HUDEP-2 (cell line): ENCODE results near the gene MARCHF10.
A peak's percentile ranks its signal among the peaks of the same experiment; 100 is the strongest.

ENCODE experiments used
- DNase-seq, 76 experiments: peaks; one replicate each; lab custom pipeline; 2025; ENCODE audit not compliant: unreplicated experiment in 76 of 76; lab: John Stamatoyannopoulos, UW

The MARCHF10 gene

DNA sequence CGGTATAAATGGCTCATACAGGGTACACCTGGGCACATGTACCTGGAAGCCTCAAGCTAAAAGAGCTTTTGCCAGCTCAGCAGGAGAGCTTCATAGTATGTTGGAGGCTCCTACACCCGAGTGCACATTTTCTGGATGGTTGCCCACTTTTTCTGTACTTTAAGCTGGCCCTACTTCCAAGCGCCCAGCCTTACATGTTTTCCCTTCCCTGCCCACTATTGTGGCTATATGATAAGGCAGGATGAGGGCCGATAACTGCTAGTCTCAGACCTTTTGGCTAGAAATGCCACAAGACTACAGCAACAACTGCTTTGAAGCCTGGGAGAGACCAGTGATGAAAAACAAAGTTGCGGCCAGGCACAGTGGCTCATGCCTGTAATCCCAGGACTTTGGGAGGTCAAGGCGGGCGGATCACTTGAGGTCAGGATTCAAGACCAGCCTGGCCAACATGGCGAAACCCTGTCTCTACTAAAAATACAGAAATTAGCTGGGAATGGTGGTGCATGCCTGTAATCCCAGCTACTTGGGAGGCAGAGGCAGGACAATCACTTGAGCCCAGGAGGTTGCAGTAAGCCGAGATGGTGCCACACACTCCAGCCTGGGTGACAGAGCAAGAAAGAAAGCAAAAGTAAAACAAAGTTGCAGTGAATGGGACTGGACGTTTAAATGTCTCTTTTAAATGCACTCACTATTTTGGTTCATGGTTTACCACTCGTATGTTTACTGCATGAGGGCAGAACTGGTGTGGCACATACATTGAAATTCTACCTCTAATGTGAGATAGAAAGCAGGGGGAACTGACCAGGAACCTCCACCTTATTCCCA lies 14.2 kb upstream of the MARCHF10 start:
- DNase-seq = peak in 51 of 76 experiments; percentile 1 to 74 (median 20)

DNA sequence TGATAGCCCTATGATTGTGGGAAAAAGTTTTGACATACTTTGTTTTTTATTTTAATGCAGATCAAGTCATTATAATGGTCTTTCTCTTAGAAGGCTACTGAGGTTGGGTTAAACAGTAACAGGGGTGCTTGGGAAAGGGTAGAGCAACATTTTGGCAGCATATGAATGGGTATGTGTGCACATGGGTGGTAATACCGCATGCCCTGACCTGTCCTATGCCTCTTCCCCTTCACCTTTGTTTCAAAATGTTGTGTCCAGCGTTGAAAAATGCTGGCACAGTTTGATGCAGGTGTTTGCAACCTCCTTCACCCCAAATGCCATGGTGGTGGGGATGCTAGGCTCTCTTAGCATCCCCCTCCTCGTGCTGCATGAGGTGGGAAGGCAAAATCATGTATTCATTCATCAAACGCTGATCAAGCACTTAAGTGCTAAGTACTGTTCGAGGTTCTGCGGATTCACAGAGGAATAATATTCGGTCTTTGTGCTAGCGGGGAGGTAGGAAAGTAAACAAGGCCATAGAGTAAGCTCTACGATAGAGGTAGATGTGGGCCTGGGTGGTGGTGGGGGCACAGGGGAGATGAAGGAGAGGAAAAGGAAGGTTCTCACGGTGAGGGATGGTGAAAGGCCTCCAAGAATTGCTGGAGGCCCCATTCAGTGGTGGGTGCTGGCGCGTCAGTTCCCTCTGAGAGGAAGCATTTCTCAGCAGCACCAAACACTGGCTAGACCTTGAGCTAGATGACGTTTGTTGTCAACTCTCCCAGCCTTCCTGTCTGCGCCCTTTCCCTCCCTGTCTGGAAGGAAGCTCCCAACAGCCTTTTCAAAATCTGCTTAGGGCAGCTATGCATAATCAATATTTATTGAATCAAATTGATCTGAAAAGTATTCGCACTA lies 13.3 kb upstream of the MARCHF10 start:
- no peak for DNase-seq

DNA sequence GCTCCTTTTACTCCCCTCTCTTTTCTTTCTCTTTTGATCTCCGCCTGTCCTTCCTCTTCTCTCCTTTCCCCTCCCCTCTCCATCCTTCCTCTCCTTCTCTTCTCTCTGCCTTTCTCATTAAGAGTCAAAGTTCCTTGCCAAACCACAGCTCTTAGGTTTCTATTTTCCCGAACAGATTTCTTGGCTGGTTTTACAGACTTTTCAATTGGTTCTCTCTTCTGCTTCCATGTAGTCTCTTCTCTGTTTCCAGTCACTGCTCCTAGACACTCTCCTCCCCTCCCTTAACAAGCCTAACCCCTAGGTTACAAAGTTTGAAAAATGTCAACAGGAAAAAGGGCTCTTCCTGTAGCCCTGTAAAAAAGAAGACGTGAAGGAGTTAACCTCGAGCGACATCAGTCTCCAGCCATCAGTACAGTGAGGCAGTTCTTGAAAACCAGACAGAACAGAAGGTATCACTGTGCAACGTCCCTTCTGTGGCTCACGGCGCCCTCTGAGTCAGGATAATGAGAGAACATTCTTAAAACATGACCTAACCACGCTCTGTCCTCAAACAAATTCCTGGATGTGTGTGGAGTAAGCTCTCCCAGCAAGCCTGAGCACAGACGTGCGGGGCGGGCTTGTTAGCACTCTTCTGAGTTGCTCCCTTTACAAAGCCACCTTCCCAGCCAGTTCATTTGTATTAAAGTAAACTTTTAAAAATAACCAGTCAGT lies 11.6 kb upstream of the MARCHF10 start:
- DNase-seq = no peak

DNA sequence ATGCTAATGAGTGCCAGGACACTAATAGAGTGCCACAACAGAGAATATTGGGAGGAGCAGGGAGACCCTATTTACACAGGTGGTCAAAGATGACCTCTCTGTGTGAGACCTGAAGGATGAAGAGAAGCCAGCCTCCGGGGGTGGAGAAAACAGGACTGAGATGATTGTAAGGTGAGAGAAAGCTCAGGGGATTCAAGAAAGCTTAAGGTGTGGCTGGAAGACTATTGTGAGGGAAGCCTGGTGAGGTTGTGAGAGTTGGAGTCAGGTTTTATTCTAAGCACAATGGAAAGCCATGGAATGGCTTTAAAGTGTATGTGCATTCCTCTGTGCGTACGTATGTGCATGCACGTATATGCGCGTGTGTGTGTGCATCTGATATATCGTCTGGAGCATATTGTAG lies 10.4 kb upstream of the MARCHF10 start:
- no peak for DNase-seq

DNA sequence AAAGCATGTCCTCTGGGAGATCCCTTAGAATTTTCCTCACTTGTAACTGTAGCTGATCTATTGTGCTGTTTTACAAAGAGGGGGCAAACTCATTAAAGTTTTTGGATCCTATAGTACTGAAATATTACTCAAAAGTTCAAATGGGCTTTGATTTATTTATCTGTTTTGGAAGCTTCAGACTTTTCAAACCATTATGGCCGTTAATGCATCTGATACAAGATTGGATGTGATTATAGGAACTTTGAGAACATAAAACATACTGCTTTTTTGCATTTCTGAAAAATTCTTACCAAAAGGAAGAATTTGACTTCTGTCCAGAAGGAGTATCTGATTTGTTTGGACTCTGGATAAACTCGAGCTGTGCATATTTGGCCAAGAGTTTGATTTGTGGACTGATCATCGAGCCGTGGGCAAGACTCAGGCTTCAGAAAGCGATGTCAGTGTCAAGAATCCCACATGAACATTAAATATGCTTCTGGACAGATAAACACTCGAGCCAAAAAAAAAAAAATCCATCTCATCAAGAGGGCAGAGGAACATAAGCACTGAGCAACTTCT lies 8.2 kb upstream of the MARCHF10 start:
- no peak for DNase-seq

DNA sequence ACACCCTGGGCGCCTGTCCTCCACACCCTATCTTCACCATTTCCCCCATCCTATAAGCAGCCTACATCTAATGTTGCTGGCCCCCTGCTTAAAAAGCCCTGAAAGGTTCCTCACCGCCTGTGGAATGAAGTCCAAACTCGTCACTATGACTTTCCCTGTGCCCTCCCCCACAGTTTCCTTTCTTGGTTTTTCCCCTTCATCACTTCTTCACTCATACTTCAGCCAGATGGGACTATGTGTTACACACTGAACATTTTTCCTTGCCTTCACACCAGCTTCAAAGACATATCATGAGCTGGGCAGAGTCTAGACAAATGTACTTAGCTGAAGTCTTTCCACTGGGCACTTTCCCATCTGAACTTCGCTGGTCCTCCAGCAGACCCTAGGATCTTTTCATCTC lies 1.5 kb upstream of the MARCHF10 start:
- DNase-seq = no peak

DNA sequence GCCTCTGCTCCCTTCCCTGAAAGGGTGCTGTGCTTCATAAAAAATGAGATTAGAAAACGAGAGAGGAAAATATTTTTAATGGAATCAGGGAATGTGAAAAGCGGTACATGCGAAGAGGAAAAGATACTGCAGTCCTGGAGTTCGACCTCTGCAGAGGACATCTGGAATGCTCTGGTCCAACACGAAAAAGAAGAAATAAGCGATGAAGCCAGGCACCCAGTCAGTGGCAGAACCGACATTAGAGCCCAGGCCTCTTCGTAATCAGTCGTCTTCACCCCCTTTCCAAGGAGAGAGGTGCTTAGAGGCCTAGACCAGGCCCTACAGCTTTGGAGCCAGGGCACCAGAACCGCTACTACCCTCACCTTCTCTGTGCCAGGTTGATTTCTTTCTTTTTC lies 459 bp upstream of the MARCHF10 start:
- DNase-seq = no peak

DNA sequence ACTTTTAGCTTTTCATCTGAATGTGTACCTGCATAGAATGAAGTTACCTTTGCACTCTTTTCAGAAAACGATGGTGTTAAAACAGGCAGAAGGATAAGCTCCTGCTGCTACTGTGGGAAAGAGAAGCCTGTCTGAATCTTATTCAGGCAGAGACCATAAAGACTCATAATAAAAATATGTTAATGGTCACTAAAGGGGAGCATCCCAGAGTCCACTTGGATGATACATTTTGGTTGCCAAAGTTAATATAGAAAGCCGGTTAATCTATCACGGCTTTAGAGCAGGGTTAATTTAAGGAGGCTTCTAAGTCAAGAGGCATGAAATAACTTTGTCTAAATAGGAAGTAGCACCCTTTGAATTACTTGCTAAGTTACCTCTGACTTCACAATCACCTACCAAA lies 2.9 kb downstream of the MARCHF10 start:
- DNase-seq = no peak

DNA sequence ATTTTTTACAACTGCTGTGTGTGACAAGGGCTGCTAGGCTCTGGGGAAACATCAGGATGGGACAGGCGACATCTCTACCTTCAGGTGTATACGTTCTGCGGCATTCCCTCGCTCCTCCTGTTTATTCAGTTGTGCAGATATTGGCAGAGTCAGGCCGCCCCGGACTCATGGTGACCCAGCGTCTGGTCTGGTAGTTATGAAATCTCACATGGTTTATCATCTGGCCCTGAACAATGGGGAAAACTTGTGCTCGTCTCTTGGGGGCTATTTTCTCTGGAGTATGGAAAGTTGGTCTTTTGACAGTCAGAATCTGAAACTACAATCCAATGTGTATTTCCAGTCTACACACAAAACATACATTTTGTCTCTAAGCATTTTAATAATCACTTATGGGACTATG lies 3.3 kb downstream of the MARCHF10 start:
- no peak for DNase-seq

DNA sequence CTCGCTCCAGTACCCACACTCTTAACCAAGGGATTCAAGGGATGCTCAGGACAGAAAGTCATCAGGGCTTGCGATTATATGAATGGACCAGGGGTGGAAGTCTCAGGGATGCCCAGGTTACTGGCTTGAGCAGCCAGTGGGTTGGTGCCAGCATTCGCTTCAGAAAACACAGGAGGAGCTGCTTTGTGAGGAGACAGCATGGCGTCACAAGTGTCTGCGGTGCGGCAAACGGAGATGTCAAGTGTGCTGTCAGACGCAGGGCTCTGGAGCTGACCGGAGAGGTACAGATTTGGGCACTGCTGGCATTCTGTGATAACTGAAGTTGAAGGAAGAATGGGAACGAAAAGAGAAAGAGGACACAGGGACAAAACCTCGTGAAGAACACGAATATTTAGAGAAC lies 4.1 kb downstream of the MARCHF10 start:
- no peak for DNase-seq

DNA sequence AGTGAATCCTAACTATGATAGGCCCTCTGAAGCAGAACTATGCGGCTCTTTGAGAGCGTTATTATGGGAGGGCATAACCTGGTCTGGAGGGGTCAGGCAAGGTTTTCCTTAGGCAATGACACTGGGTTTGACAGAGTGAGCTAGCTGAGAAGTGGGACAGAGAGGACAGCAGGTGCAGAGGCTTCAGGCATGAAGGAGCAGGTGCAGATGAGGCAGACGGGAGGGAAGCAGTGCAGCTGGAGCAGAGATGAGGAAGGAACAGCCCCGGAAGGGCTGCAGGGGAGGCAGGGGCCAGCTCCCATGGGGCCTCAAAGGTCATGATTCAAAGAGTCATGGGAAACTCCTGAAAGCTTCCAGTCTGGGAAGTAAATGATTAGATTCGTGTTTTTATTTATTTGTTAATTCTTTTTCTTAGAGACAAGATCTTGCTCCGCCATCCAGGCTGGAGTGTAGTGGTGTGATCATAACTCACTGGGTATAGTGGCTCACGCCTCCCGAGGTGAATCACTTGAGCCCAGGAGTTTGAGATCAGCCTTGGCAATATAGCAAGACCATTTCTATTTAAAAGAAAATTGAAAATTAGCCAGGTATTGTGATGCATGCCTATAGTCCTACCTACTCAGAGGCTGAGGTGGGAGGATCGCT lies 5.4 kb downstream of the MARCHF10 start:
- no peak for DNase-seq

DNA sequence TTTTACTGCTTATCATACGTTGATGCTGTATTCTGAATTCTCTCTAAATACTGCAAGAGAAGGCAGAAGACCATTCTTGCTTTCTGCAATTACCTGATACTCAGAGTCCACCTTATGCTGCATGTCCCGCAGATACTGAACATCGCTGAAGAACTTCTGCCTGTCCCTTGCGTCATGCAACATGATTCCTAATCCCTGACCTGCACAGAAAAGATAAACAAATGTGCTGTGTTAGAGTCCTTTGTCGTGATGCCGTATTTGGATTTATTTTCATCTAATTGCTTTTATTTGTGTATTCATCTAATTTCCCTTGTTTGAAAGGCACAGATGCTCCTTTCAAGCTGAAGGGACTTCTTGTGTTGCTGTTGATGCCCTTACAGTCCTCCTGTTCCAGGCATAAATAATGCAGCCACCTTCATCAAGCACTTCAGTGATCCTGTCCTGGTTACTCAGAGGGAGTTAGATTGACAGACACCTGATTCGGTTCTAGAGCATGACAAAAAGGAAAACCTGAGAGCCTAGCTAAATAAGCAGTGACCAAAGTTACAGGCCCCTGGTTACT lies 6.5 kb downstream of the MARCHF10 start:
- DNase-seq = no peak

DNA sequence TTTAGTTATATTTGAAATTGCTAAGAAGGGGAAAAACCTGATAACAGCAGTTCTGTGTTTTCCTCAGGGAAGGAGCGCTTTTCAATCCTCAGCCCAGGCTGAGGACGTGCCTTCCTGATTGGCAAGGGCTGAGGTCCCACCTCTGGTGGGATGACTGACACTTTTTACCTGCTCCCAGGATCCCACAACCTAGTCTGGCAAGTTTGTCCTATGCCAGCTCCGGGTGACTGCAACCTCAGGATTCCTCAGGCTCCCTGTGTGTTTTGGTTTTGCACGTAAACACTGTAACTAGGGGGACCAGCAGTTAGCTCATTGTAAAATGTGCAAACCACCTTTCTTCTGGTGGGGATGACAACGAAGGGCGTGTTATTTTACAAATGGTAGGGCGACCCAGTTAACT lies 7.5 kb downstream of the MARCHF10 start:
- DNase-seq = no peak

DNA sequence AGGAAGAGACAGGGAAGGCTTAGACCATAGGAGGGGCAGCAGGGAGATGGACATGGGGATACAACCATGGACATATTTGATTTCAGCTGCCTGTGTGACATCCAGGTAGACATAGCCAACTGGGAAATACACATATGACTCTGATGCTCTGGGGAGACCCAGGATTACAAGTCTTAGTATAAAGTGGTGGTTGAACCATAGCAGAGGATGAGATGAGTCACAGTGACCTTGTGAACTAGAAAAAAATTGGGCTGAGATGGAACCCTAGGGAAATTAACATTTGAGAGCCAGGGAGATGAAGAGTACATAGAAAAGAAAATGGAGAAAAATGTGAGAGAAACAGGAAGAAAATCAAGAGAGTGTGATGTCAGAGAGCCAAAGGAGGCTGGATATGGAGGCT lies 10.2 kb downstream of the MARCHF10 start:
- no peak for DNase-seq

DNA sequence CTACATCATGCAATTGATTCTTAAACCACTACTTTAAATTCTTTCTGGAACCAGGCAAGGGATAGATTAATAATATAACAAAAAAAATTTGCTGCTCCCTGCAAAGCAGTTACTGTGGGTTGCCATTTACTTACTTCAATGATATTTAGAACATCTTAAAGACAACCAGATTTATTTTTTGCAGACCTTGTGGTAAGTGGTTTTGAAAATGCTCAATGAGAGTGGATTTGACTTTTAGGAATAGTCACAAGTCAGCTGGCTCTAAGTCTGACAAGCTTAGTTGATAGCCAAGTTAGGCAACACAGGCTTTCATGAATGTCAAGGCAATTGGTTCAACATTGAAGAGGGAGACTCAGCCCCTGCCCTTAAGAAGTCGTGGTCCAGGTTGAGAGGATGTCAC lies 11.8 kb downstream of the MARCHF10 start:
- no peak for DNase-seq

DNA sequence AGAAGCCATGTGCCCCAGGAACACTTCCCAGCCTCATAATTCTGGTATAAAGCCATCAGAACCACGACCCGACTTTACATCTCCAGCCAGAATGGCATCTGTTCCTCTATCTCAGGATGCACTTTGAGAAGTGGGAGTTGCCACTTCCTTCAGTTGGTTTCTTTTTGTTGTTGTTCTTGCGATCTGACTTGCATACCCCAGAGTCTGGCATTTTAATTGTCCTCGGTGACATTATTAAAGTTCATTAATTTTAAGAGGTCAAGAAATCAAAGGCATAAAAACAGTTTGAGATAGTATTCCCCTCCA lies 13.5 kb downstream of the MARCHF10 start:
- no peak for DNase-seq

DNA sequence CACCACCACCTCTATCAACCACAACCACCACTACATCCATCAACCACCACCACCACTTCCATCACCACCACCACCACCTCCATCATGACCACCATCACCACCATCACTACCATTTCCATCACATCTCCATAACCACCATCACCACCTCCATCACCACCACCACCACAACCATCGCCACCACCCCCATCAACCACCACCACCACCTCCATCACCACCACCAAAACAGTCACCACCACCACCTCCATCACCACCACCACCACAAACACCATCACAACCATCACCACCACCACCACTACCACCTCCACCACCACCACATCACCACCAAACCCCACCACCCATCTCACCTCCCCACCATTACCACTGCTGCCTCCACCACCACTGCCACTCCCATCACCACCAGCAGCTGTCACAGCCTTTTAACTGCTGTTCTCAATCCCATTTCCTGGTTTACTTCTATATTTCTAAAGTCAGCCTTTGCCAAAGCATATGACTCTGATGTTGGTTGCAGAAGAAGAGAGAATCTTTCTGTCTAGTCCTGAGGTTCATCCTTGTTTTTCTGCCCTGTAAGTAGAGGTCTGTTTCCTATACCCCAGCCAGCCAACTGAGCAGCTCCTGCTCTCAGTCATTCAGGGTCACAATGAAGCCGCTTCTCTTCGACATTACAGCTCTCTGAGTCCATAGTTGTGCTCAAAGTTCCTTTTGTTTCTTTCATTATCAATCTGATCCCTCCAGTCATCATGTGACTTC lies 14.0 kb downstream of the MARCHF10 start:
- DNase-seq = no peak

DNA sequence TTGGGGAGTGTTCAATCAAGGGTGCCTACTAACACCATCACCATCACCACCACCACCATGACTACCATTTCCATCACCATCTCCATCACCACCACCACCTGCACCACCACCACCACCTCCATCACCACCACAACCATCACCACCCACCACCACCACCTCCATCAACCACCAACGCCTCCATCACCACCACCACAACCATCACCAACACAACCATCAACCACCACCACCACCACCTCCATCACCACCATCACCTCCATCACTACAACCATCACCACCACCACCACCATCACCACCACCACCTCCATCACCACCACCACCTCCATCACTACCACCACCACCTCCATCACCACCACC lies 15.7 kb downstream of the MARCHF10 start:
- no peak for DNase-seq

DNA sequence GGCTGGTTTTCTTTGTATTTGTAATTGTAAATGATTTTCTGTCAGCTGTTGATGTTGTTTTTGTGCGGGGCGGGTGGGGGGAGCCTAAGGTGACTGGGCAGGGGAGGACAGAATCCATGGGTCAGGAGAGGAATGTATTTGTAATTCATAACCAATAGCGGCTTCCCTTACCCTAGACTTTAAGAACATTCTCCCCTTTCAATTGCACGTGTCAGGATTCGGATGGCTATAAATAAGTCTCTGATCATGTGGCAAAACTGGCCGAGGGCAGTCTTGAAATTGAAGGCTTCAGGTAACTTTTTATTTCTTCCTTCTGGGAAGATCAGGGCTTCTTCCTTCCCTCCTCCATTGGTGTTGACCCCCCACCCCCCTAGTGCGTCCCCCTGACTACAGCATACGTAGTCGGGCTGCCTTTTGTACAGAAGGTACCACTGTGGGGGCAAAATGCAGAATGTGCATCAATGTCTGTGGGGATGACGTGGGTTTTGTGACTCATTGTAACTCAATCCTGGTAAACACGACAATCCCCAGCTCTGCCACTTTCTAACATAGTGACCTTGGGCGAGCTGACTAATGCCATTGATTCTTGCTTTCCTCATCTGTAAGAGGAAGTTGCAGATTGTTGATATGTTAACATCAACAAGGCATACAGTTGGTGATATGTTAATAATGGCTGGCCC lies 16.2 kb downstream of the MARCHF10 start:
- DNase-seq = no peak
